AG09309 (cell line): ENCODE data around the gene MTTP.

Source experiments
- DNase-seq: peaks from one replicate; pipeline ENCODE4 v3.0.0-alpha.2; 2010; ENCODE audit warnings: low read depth
- H3K4me3 ChIP-seq: 2 replicates; pipeline ENCODE4 v1.5.1; 2011; ENCODE audit warnings: mild to moderate bottlenecking, low read depth, low read length, moderate library complexity; ENCODE audit not compliant: control insufficient read depth
- CTCF ChIP-seq: IDR thresholded peaks from 2 replicates; pipeline ENCODE4 v1.5.1; 2011; ENCODE audit warnings: mild to moderate bottlenecking, low read depth, low read length, inconsistent platforms; ENCODE audit not compliant: insufficient read depth, control insufficient read depth; ENCODE audit errors: missing control alignments

MTTP gene

GRCh38 chr4:99612281-99612680 lies 37.7 kb downstream of the MTTP start:
- TF ChIP-seq CTCF = no peak
- no peak overlapping the region for H3K4me3 ChIP-seq
- DNase-seq = no peak

- no peak for TF ChIP-seq CTCF
- no peak for DNase-seq
- no peak overlapping the region for H3K4me3 ChIP-seq
Measured at GRCh38 chr4:99612704-99613103, 38.1 kb downstream of the MTTP start.

GRCh38 chr4:99614491-99614890 lies 39.9 kb downstream of the MTTP start:
- TF ChIP-seq CTCF = no peak
- no peak overlapping the region for H3K4me3 ChIP-seq
- DNase-seq = no peak

- no peak for TF ChIP-seq CTCF
- no peak for DNase-seq
- H3K4me3 ChIP-seq = no peak overlapping the region
Measured at GRCh38 chr4:99615170-99615820, 40.7 kb downstream of the MTTP start.

- no peak for DNase-seq
- TF ChIP-seq CTCF = no peak
Measured at GRCh38 chr4:99617374-99617773, 42.8 kb downstream of the MTTP start.

GRCh38 chr4:99622341-99622740 lies 47.7 kb downstream of the MTTP start:
- no peak overlapping the region for H3K4me3 ChIP-seq
- TF ChIP-seq CTCF = no peak

More at GRCh38 chr4:99617374-99617773, 42.8 kb downstream of the MTTP start:
- no peak overlapping the region for H3K4me3 ChIP-seq

More at GRCh38 chr4:99622341-99622740, 47.7 kb downstream of the MTTP start:
- DNase-seq = no peak
